Stimulated activated CD4-positive, alpha-beta T cell treated with anti-CD3 and anti-CD28 coated beads, Interleukin-15, amount 100 ng/mL, for 48 hours (primary cell): ENCODE data around the gene MAMSTR.

Source experiments
- DNase-seq, 2 donors: peaks; one replicate each; pipeline ENCODE4 v3.0.0-alpha.2; 2020; ENCODE audit warnings: low read depth in 2 of 2

MAMSTR gene

DNA sequence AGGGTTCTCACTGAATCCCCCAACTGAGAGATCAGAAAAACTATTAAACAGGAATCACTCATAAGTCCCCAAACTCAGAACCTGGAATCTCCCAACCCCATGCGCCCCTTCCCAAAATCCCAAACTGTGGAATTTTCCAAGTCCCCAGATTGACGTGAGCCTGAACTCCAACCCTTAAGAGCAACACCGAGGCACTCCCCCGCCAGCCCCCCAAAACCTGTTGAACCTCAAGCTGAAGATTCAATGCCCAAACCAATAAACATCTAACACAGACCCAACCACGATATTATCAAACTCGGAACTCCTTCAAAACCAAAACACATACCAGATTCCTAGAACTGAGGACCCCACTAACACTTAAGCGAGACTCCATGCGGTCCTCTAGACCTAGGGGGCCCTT lies 26.6 kb upstream of the MAMSTR start:
- DNase-seq: no peak

DNA sequence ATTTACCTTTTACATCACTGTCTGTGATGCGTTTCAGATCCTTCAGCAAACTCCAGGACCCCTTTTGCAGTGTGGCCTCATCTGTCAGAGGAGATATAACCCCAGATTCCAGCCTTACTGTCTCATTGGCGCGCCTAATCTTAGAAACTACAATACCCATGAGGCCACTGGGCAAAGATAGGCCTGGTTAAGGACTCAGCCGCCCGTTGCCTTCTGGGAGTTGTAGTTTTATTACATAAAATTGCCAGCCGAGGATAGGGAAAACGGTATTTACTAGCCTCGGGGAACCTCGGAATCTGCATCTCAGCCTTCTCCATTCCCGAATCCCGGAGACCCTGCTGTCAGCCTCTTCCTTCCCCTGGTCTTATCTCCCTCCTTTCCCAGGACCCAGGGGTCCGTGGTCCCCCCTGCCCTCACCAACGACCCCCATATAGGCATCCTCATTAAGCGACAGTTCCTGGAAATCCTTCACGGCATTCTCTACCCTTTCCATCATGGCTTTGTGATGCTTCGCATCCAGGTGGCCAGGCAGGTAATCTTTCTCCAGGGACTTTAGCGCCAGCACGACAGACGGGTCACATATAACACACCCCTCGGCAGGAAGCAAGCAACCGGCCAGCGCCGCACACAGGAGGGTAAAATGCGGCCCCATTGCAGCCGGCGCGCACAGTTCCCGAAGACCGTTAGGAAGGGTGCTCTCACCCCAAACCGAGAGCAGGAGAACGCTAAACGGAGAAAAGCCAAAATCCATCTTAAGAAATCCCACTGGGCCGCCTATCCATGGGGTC lies 25.9 kb upstream of the MAMSTR start:
- peak in 1 of 2 donors; percentile 44 for DNase-seq

DNA sequence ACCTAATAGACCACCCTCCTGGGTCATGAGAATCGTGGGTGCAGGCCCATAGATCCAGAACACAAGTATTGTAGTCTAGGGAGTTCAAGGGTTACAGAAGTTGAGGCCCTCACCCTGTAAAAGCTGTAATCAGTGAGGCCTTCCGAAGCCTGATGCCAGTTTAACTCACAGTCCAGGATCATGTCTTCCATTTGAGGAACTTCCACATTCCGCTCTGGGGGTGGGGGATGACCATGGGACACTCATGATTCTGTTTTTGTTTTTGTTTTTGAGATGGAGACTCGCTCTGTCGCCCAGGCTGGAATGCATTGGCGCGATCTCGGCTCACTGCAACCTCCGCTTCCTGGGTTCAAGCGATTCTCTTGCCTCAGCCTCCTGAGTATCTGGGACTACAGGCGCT lies 22.6 kb upstream of the MAMSTR start:
- DNase-seq: no peak

DNA sequence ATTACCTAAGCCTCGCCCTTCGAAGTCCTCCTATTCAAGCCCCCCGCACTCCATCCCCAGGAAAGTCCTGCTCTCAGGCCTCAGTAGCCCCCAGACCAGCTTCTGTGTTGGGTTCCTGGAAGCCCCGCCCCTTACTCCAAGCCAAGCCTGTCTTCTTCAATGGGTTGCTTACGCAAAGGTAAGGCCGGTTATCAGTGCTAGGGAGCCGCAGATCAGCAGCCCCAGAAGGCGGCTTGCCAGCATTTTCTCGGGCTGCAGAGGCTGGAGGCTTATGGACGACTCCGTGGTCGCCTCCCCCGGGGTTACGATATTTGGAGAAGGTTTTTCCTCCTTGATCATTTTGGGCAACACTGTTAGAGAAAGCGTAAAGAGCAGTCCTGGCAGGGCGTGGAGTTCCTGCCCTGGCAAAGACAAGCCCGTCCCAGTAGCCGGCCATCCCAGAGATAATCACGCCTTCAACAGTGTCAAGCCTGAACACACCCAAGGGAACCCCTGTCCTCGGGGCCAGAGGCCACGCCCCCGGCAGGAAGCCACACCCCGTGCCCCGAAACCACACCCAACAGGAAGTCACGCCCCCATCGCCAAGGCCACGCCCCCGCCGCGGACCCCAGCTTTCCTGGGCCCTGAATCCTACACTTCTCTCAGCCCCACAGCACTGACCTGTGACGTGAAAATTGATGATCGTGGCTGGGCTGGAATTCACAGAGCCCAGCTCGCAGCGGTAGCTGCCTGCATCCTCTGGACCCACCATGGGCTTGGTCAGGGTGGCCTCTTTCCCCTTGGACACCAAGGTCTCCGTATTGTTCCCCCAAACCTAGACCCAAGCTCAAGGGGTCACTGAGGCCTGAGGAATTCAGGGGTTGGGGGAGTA lies 21.8 kb upstream of the MAMSTR start:
- peak in 1 of 2 donors; percentile 37 for DNase-seq

DNA sequence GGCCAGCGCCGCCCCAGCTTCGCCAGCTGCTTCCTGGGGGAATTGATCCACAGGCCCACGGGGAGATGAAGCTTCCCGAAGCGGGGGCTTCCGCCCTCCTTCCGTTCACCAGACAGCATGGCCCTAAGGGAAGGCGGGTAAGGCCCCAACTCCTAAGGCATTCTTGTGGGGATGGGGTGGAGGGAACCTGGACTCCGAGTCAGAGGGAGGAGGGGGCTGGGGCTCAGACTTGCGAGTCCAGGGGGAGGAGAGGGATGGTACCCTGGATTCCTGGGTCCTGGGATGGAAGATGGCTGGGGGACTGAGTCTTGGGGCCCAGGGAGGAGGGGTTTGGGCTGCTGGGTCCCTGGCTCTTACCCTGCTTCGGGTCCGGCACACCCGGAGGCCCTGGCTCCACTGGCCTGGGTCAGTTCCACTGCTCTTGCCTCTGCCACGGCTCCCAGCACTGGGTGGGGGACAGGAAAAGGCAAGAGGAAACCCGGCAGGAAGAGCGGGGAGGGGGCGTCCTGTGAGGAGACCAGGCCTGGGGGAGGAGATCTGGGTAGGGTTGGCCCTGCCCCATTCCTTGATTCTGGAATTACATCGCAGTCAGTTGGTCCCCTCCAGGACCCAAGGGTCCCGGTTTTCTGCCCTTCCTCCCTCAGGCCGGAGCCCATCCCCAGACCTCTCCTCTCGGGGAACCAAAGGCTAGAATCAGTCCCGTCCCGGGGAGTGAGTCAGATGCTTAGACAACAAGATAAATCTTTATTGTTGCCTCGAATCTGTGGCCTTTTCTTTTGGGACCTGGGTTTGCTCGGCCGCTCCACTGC lies 20.8 kb upstream of the MAMSTR start, which contains the start of gene RASIP1:
TSS of gene RASIP1 (minus strand) at position 447 of the 809 bp plus-strand sequence. CDS start at position 119, 328 bp downstream.
- DNase-seq: no peak

DNA sequence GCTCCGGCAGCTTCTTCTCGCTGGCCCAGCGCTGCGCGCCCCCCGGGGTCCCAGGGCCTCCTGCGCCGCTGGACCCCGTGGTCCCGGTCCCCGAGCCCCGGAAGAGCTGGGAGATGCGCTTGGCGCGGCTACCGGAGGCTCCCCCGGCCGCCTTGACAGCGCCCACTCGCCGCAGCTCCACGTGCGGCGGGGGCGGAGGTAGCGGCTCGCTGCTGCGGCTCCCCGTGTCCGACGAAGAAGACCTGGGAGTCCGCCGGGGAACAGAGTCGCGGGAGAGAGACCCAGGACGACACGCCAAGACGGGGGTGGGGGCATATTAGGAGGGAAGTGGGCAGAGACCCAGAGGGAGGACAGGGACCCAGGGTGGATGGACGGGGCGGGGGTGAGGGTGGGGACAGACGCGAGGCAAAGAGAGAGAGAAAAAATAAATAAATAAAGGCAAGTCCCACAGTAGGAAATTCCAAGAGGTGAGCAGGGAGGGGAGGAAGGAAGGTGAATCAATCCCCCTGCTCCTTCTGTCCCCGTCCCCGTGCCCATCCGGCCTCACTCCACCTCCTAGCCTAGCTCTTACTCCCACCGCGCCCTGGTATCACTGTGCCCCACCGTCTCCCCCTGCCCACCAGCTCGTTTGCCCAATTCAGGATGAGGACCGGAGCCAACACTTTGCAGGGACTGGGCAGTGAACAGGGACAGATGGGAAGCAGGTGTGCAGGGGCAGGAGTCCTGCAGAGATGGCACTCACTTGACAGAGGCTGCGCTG lies 20.1 kb upstream of the MAMSTR start:
- DNase-seq: no peak

DNA sequence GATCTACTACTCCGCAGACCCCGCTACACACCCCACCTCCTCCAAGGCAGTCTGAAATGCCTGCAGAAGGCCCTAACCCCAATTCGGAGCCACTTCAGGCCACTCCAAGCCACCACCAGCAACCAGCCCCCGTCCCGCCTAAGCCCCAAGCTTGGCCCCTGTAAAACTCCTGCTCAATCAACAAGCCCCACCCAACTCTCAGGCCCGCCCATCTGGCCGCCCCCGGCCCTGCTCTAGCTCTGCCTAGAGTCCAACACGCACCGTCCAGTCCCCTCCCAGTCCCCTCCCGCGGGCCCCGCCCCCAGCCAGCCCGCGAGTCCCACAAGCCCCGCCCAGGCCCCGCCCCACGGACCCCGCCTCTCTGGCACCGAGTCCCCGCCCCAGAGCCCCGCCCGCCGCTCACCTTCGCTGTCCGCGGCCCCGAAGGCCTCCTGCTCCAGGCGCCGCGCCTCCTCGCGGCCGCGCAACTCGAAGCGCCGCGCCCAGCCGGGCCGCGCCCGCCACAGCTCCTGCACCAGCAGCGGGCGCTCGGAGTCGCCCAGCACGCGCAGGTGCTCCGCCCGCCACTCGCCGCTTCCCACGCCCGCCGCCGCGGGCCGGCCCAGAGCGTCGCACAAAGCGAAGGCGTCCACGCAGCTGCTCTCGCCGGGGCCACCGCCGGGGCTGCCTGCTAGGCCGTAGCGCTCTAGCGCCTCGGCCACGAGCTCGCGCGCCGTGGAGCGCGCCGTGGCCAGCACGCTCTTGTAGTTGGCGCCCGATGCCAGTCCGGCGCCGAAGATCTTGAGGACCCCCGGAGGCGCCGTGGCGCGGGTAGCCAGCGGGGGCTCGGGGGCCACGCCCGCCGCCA lies 19.3 kb upstream of the MAMSTR start:
- DNase-seq: peak; percentile 90 to 96

DNA sequence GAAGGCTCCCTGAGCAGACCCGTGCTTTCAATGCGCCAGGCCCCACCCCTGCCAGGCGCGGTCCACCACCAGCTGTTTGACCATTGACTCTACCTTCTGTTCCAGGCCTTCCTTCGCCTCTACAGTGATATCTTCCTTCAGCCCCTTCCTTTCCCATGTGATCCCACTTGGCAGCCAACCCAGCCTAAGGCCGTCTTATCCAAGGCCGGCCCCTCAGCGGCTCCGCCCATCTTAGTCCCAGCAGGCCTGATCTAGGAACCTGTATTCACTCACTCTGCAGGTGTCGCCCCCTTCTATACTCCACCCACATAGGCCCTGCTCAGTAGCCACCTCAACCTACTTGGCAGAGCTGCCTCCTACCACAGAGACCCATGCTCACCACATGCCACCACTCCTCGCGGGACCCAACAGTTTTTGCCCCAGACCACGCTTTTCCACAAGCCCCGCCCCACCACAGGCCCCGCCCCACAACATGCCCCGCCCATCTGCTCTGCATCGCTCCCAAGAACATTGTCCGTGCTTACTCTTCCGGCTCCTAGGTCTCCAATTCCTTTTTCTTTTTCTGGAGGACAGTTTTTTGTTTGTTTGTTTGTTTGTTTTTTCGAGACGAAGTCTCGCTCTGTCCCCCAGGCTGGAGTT lies 18.0 kb upstream of the MAMSTR start:
- DNase-seq: no peak

DNA sequence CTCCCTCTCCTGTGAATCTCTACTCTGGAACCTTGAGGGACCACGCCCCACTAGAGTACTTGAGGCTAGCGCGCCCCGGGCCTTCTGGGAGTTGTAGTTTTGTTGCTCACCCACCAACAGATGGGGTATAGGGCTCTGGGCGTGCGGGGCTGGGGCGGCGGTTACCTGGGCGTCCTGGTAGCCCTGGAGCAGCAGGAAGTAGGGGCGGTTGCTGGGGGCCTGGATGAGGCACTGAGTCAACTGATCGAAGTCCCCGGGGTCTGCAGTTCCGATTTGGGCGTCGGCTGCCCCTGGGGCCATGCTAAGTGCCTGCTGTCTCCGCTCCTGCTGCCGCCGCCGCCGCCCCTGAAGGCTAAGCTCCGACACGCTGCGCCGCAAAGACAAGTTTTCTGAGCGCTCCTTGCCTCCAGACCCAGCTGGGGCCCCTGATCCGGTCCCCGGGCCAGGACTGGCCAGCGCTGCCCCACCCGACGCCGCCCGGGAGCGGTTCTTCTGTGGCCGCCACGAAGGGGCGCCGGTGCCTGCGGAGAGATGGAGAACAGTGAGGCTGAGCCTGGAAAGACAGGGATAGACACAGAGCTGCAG lies 15.6 kb upstream of the MAMSTR start:
- no peak for DNase-seq

DNA sequence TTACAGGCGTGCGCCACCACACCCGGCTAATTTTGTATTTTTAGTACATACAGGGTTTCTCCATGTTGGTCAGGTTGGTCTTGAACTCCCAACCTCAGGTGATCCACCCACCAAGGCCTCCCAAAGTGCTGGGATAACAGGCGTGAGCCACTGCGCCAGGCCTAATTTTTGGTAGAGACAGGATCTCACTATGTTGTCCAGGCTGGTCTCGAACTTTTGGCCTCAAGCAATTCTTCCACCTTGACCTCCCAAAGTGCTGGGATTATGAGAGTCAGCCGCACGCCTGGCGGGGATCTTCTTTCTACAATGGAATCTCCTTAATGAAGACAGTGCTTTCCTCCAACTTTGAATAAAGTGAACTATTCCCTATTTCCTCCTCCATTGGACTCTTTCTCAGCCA lies 15.1 kb upstream of the MAMSTR start:
- DNase-seq: no peak

DNA sequence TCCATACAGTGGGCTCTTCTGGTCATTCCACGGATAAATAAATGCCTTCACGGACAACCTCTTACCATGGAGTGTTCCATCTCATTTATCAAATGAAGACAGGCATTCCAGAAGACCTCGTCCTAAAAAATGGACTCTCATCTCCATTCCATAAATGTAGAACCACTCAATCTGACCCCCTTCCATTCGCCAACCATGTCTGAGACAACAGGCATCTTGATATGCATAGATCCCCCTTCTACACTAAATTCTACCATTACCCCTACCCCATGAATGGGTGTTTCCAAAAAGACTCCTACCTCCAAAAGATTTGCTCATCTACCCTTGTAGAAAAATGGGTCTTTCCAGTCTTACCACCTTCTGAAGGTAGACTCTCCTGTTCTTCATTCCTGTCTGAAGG lies 11.9 kb upstream of the MAMSTR start:
- DNase-seq: no peak

DNA sequence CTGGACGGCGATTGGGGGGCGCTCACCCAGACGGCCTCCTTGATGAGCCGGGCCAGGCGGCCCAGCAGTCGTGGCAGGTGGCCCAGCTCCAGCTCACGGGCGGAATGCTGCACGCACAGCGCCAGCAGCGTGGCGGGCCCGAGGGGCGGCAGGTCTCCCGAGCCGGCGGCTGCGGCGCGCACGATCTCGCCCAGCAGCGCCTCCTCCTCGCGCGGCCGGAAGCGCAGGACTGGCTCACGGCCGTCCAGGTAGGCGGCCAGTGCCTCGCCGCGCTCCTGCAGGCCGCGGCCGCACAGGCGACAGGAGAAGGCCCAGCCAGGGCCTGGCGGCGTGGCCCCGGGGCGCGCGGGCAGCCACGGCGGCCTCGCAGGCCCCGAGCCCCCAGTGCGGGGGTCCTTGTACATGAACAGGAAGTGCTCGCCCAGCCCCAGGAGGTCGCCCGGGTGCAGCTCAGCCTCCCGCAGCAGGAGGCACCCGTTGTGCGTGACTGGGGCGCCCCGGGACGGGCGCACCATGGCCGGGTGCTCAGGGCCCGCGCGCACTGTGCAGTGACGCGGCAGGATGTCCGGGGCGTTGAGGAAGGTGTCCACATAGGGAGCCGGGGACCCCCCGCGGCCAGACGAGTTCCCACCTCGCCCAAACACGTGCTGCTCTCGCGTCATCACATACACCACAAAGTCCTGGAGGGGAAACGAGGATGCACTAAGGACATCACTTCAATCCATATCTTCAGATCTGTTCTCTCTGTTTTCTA lies 9.6 kb upstream of the MAMSTR start:
- no peak for DNase-seq

DNA sequence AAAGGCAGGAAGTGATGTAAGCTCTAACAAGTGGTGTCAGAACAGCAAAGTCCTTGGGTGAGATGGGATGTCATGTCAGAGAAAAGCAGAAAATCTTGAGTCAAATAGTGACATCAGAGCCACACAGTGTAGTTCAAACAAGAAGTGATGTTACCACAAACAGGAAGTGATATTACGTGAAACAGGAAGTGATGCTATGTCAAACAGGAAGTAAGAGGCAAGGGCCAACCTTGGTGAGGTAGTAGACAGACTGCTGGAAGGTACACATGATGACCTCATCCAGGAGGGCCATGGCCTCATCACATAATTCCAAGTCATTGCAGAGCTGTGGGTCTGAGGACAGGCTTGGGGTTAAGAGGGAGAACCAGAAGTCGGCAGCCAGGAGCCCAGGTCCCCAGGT lies 7.0 kb upstream of the MAMSTR start:
- no peak for DNase-seq

DNA sequence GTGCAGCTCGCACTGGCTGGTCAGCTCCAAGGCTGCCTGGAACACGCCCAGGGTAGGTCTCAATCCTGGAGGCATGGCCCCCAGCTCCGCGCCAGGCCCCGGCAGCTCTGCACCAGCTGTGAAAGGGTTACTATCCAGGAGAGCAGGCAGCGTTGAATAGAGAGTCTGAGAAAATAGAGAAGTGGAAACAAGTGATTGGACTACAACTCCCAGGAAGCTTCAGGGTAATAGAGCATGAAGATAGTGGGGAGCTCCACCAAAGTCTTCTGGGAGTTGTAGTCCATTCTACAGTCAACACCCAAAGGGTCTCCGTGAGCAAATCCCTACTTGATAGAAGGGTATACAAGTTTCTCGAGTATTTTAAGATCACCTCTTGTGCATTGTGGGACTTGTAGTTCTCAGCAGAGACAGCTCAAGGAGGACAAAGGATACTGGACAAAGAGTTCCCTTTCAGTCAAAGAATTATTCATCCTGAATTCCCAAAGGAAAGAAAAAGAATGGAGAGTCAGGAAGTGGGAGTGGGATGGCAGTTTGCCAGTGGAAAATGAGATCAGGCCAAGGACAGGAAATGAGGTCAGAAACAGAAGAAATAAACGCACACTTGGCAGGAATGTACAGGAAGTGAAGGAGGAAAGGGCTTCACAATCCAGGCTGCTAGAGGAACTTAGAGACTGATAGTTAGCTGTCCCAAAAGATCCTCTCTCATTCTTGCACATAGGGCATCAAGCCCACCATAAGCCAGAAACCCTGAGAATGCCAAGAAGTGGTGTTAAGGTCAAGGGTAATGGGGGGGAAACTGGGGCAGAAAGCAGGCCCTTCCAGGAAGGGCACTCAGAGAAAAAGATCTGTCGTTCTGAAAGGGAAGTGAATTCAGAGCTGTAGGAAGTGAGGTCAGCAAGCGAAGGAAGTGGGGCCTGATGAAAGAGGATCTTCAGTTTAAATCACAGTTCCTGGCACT lies 5.5 kb upstream of the MAMSTR start:
- no peak for DNase-seq

DNA sequence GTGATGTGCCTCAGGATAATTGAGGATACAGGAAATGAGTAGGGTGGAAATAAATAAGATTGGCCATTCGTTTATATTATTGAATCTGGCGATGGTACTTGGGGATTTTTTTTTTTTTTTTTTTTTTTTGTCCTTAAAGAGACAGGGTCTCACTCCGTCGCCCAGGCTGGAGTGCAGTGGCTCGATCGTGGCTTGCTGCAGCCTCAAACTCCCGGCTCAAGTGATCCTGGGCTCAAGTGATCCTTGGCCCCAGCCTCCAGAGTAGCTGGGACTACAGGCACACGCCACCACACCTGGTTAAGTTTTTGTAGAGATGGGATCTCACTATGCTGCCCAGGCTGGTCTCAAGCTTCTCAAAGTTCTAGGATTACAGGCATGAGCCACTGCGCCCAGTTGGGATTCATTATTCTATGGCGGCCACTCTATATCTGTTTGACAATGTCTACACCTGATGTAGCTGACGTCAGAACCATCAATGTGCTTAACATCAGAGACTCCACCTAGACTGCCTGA lies 2.7 kb upstream of the MAMSTR start:
- DNase-seq: no peak

DNA sequence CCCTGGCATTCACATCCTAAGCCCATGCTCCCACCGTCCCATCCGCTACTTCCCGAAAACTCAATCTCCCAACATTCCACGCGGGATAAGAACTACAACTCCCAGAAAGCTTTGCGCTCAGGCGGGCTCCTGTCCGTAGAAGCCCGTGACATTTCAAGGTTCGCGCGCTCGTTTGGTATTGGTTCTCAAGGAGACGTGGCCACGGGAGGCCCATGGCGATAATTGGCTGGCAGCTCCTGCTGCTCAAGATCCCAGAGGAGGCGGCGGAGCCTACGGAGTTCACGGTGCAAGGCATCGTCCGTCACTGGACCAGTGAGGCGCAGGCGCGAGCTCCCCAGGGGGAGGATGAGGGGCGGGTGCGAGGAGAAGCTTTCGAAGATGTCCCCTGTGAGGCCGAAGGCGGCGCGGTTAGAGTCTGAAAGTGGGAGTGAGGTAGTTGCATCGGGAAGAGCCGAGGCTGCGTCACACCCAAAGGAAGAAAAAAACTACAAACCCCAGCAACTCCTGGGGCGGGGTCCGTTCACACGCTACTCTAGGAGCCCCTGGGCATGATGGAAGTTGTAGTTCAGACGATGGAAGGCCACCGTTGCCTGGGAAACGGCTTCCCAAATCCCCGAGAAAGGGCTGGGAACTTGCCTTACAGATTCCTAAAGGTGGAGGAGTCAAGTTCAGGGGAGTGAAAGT lies 1.2 kb upstream of the MAMSTR start:
- DNase-seq: peak; percentile 89 to 93

DNA sequence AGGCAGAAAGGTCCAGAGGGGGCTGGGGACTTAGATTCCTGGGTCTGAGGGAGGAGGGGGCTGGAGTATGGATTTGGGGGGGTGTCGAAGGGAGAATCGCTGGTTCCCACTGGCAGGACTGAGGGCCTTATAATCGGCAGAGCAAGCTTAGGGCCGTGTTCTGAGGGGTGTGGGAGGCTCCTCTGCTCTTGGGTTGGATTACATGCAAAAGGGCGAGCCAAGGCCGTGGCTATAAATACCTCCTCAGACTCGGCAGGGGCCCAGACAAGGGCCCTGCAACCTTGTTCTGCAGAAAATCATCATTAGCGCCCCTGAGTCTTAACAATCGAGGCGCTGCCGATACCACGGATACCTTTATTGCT lies 707 bp upstream of the MAMSTR start:
- DNase-seq: no peak
